K562 (cell line): Measurements from ENCODE around the gene SLC45A3. TPM values are rescaled to one million over a fixed set of nuclear protein-coding genes. Genes with fewer than 3 reads are reported as not detected.

Experiments used
- ATAC-seq: fragments of 200-7000 bp; cut with Tn5 transposase; 3 replicates; pipeline ENCODE4 v1.9.1; 2020; ENCODE audit warnings: moderate library complexity
- BruUV-seq: library from RNA; stranded (reverse); fragments of 400-500 nt; replicated peaks from 2 replicates; lab custom pipeline; 2021; lab: Mats Ljungman, UMichigan
- CTCF ChIA-PET: fragments of 300-600 bp; formaldehyde crosslinking; extraction: SDS; loops from one replicate; lab custom pipeline; 2021; ENCODE audit warnings: low intra/inter-chr PET ratio; lab: Yijun Ruan, JAX
- POLR2A ChIA-PET: fragments of 300-600, 350-650 bp; sonication (Branson Sonifier 250); formaldehyde crosslinking; extraction: SDS; loops from one replicate; lab custom pipeline; 2021; ENCODE audit warnings: antibody characterized with exemption, inconsistent platforms; lab: Yijun Ruan, JAX
- DNase-seq, 4 experiments: peaks; one replicate each; pipeline versions ENCODE4 v3.0.0 to v3.0.0-alpha.2; 2011 to 2018; ENCODE audit warnings: low spot score in 3 of 4, mixed read lengths in 3 of 4; ENCODE audit errors: extremely low read depth in 1 of 4
- FAIRE-seq: peaks from 2 replicates; lab custom pipeline; 2011; peaks lifted over from hg19 to GRCh38; lab: Jason Lieb, UNC
- H2AFZ ChIP-seq: 2 replicates; pipeline ENCODE4 v1.6.0; 2011; ENCODE audit warnings: low read depth, low read length, control low read depth, inconsistent platforms
- H3K27ac ChIP-seq: fragments of 200-600 bp; 3 replicates; pipeline ENCODE4 v1.8.0; 2011; ENCODE audit warnings: low read depth, mild to moderate bottlenecking, control low read depth, inconsistent platforms, low read length, moderate library complexity, mixed read lengths; ENCODE audit errors: extremely low read depth
- H3K27me3 ChIP-seq, 2 experiments: fragments of 300-600 bp in 1 of 2; 2 replicates in 1 of 2; 3 replicates in 1 of 2; pipeline versions ENCODE4 v1.6.0 to v1.8.0; 2011; ENCODE audit warnings: inconsistent platforms in 2 of 2, low read length in 2 of 2, mild to moderate bottlenecking in 1 of 2, mixed read lengths in 1 of 2, moderate library complexity in 1 of 2; ENCODE audit not compliant: control insufficient read depth in 2 of 2, insufficient read depth in 2 of 2
- H3K36me3 ChIP-seq: fragments of 300-600 bp; 3 replicates; pipeline ENCODE4 v1.8.0; 2011; ENCODE audit warnings: mild to moderate bottlenecking, low read length, inconsistent platforms; ENCODE audit not compliant: control insufficient read depth, insufficient read depth
- H3K4me1 ChIP-seq, 2 experiments: fragments of 200-600 bp in 1 of 2; replicated peaks in 1 of 2; 2 replicates in 1 of 2; 3 replicates in 1 of 2; pipeline versions ENCODE4 v1.5.1 to v1.8.0; 2011; ENCODE audit warnings: inconsistent platforms in 2 of 2, low read length in 2 of 2, mild to moderate bottlenecking in 1 of 2, mixed read lengths in 1 of 2, moderate library complexity in 1 of 2; ENCODE audit not compliant: control insufficient read depth in 2 of 2, insufficient read depth in 2 of 2
- H3K4me2 ChIP-seq: 2 replicates; pipeline ENCODE4 v1.6.1; 2011; ENCODE audit warnings: low read length, control low read depth, inconsistent platforms, mixed read lengths; ENCODE audit not compliant: insufficient read depth
- H3K4me3 ChIP-seq: fragments of 200-600 bp; sonication (generic), shearing (Covaris generic); 2 replicates; pipeline ENCODE4 v1.5.1; 2016; ENCODE audit warnings: control low read depth, inconsistent platforms
- H3K79me2 ChIP-seq: fragments of 200-600 bp; 3 replicates; pipeline ENCODE4 v1.8.0; 2011; ENCODE audit warnings: low read length, inconsistent platforms; ENCODE audit not compliant: control insufficient read depth, insufficient read depth
- H3K9ac ChIP-seq, 2 experiments: 2 replicates each; pipeline versions ENCODE4 v1.6.0 to v1.6.1; 2011; ENCODE audit warnings: low read depth in 2 of 2, low read length in 2 of 2, control low read depth in 1 of 2, inconsistent platforms in 1 of 2, mild to moderate bottlenecking in 1 of 2, mixed read lengths in 1 of 2; ENCODE audit not compliant: insufficient read depth in 1 of 2
- H3K9me1 ChIP-seq: one replicate; pipeline ENCODE4 v1.6.0; 2011; ENCODE audit warnings: inconsistent platforms, mild to moderate bottlenecking, low read length, moderate library complexity; ENCODE audit not compliant: control insufficient read depth, insufficient read depth
- H3K9me3 ChIP-seq: replicated peaks from 2 replicates; pipeline ENCODE4 v1.5.1; 2011; ENCODE audit warnings: low read depth, low read length, inconsistent platforms; ENCODE audit not compliant: control insufficient read depth, insufficient read depth
- H4K20me1 ChIP-seq: replicated peaks from 2 replicates; pipeline ENCODE4 v1.6.1; 2011; ENCODE audit warnings: low read length, inconsistent platforms, mixed read lengths; ENCODE audit not compliant: control insufficient read depth, insufficient read depth
- C11orf30 ChIP-seq: fragments of 450-650 bp; IDR thresholded peaks from 2 replicates; pipeline ENCODE4 v1.6.1; 2016; ENCODE audit warnings: low read depth, mild to moderate bottlenecking
- MAFF ChIP-seq: IDR thresholded peaks from 2 replicates; pipeline ENCODE4 v1.6.1; 2012; ENCODE audit warnings: low read length, improper control_type of control experiment
- MAFG ChIP-seq: fragments of 450-650 bp; conservative IDR thresholded peaks from 2 replicates; pipeline ENCODE4 v1.6.1; 2016; ENCODE audit warnings: missing genetic modification characterization, missing compliant biosample characterization
- MAFK ChIP-seq: IDR thresholded peaks from 2 replicates; pipeline ENCODE4 v1.6.1; 2011; ENCODE audit warnings: low read length, improper control_type of control experiment
- NUFIP1 ChIP-seq: fragments of 450-650 bp; IDR thresholded peaks from 2 replicates; pipeline ENCODE4 v1.6.1; 2018; ENCODE audit not compliant: partially characterized antibody
- POLR3A ChIP-seq: IDR thresholded peaks from 2 replicates; pipeline ENCODE4 v1.6.1; 2011; ENCODE audit warnings: borderline replicate concordance, mild to moderate bottlenecking, moderate library complexity; ENCODE audit not compliant: insufficient read length, insufficient read depth; ENCODE audit errors: extremely low read depth
- ZEB2 ChIP-seq: fragments of 450-650 bp; IDR thresholded peaks from 2 replicates; pipeline ENCODE4 v1.6.1; 2016
- ZNF316 ChIP-seq: fragments of 450-650 bp; IDR thresholded peaks from 2 replicates; pipeline ENCODE4 v1.6.1; 2016
- ZNF449 ChIP-seq: fragments of 250-450 bp; sonication (Bioruptor Pico); IDR thresholded peaks from 2 replicates; pipeline ENCODE4 v1.8.0; 2022; ENCODE audit warnings: moderate library complexity, mild to moderate bottlenecking, inconsistent platforms
- WGBS: fragments of 100-300 bp; shearing (Covaris generic); methylation state at CpG from one replicate; pipeline ENCODE4 v1.1.6; 2016; ENCODE audit warnings: low coverage, mixed read lengths; ENCODE audit not compliant: insufficient coverage; ENCODE audit errors: missing lambda C conversion rate; 5-methylcytosine and 5-hydroxymethylcytosine counted together
- in situ Hi-C: fragments of 300-500 bp; cut with MboI; formaldehyde crosslinking; loops from 4 replicates; pipeline ENCODE4 v1.15.0; 2018; ENCODE audit warnings: inconsistent platforms, mixed read lengths
- intact Hi-C: fragments of 100-400 bp; cut with micrococcal nuclease; formaldehyde crosslinking; loops from 2 replicates; pipeline ENCODE4 v1.14.2; 2022
- polyA plus RNA-seq, 8 experiments: library from polyadenylated mRNA; depleted of rRNA in 4 of 8; stranded (reverse) in 5 of 8; unstranded in 3 of 8; fragments of >200 nt; fragmentation: Nextera tagmentation in 2 of 8; fragmentation: Illumina TruSeq in 1 of 8; extraction: Ambion mirVana in 2 of 8; extraction: Trizol in 1 of 8; gene quantifications; 2 replicates each; pipeline versions ENCODE4 v1.2.1 to v1.2.3, GENCODE V29; 2011 to 2014; ENCODE audit warnings: inconsistent platforms in 1 of 8, missing spikeins in 1 of 8
- total RNA-seq, 7 experiments: library from RNA; depleted of rRNA in 6 of 7; stranded (reverse); fragments of >200 nt in 6 of 7; fragmentation: Illumina TruSeq in 2 of 7; extraction: Trizol in 2 of 7; gene quantifications; 2 replicates each; pipeline versions ENCODE4 v1.2.1 to v1.2.3, GENCODE V29; 2011 to 2021; ENCODE audit warnings: low replicate concordance in 1 of 7

The SLC45A3 gene
- total and polyA plus RNA-seq, 9 of the 15 experiments (the other 6 are each of a cell fraction or from before 2014, with no cell fraction given), result 0.06 to 3.3 (median 1.3) TPM

GRCh38 chr1:205612556-205612955 lies 67.8 kb downstream of the SLC45A3 start (continued):
- no peak for TF ChIP-seq ZNF449

- ChIA-PET CTCF (no interaction called here), POLR2A (interaction anchor here (0.8 kb wide), 1 partner anchor 10 kb away, joined by 4 read pairs; no protein-coding TSS in a partner anchor)
- whole genome bisulfite sequencing, result 93% methylated on average over 3 of the region's 3 CpGs
- H3K27ac ChIP-seq, result no peak overlapping the region
- ATAC-seq (no peak), DNase-seq (no peak), FAIRE-seq (no peak)
- H3K79me2 ChIP-seq, result peaks cover 11% of the 10 kb centered on the region; the same call in 1 of the 3 replicates
- no peaks in the 10 kb centered on the region for H3K27me3 ChIP-seq
- H3K9me3 ChIP-seq, result no peaks in the 10 kb centered on the region
- BruUV-seq, result no TSS peak
- H3K4me2 ChIP-seq, result no peak overlapping the region
- H2AFZ ChIP-seq, result no peak overlapping the region
- TF ChIP-seq MAFK (peak; percentile 97), POLR3A (no peak), C11orf30 (peak; percentile 92), ZEB2 (no peak), ZNF316 (peak; percentile 95), MAFG (peak; percentile 90), NUFIP1 (no peak), MAFF (peak; percentile 97)
- intact Hi-C loops, result no loop called here
- H3K4me3 ChIP-seq, result no peak overlapping the region
- in situ Hi-C loops, result no loop called here
- no peaks in the 10 kb centered on the region for H4K20me1 ChIP-seq
- peaks cover 81% of the 10 kb centered on the region for H3K36me3 ChIP-seq
- H3K9me1 ChIP-seq, result no peaks in the 10 kb centered on the region
- H3K4me1 ChIP-seq, result no peaks in the 10 kb centered on the region
- no peak overlapping the region for H3K9ac ChIP-seq
These were observed 68.2 kb downstream of the SLC45A3 start for GRCh38 chr1:205612104-205612503.
